ENCODE data around the gene CRMP1. TPM values are rescaled to one million over a fixed set of nuclear protein-coding genes. Genes with fewer than 3 reads are reported as not detected.

Gene CRMP1
- total RNA-seq, 3 donors from 2014 or later (not counting 1 experiment from before 2014, with no cell fraction given) = not detected

DNA sequence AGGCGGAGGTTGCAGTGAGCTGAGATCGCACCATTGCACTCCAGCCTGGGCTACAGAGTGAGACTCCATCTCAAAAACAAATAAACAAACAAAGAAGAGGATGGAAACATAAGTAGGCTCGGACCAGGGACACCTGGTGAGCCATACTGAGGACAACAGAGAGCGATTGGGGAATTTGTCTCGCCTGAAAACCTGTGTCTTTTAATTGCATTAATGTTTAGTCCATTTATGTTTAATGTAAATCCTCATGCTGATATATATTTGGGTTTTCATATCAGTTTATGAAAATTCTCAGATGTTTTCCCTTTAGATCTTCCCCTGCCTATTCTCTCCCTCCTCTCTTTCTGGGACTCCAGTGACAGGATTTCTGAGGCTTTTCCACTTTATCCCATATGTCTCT lies 97.3 kb downstream of the CRMP1 start:
- Mint-ChIP-seq H3K9me3 (no peaks in the 10 kb centered on the region), H3K4me1 (no peaks in the 10 kb centered on the region)
- intact Hi-C loops (cut with micrococcal nuclease) = no loop called here

DNA sequence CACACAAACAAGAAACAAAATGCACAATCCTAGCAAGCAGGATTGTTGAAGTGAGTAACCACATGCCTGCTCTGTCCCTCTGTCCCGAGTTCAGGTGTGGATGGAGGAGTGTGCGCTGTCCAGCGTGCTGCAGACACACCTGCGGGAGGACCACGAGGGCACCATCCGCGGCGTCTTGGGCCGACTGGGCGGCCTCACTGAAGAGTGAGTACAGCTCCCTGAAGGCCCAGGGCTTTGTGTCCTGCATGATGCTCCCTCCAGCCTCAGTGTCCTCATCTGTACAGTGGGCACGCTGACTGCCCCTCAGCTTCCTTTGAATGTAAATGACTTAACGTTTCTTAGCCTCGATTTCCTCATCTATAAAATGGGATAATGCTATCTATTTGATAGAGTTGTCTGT lies 99.4 kb downstream of the CRMP1 start:
- 97% methylated on average over 11 of the region's 13 CpGs for WGBS (ENCODE audit: insufficient coverage)
- H3K27ac Mint-ChIP-seq = no peak overlapping the region
- Histone ChIP-seq H3K4me1 (ENCODE audit: control insufficient read depth, insufficient read depth, low read length) (no peaks in the 10 kb centered on the region), H3K9me3 (ENCODE audit: control insufficient read depth, insufficient read depth, low read length) (no peaks in the 10 kb centered on the region), H3K27ac (ENCODE audit: low read length) (no peak overlapping the region), H3K4me3 (ENCODE audit: low read length) (no peak overlapping the region), H3K36me3 (ENCODE audit: control insufficient read depth, insufficient read depth, low read length) (no peaks in the 10 kb centered on the region), H3K27me3 (ENCODE audit: control insufficient read depth, insufficient read depth, low read length) (no peaks in the 10 kb centered on the region)
- no peaks in the 10 kb centered on the region for H3K36me3 Mint-ChIP-seq
- H3K4me3 Mint-ChIP-seq = no peak overlapping the region
- no peak for TF ChIP-seq CTCF (IDR thresholded peaks at IDR 0.05)
- DNase-seq (no peak), ATAC-seq (no peak)
- intact Hi-C loops (cut with micrococcal nuclease) = loop anchor here (5.0 kb wide), 1 partner anchor 1306 kb away; no protein-coding TSS in a partner anchor
- no peaks in the 10 kb centered on the region for H3K4me1 Mint-ChIP-seq
- H3K27me3 Mint-ChIP-seq (ENCODE audit: low read depth in 2 of 2) = peaks cover 0 to 2% of the 10 kb centered on the region in 2 donors
- no peaks in the 10 kb centered on the region for H3K9me3 Mint-ChIP-seq

More for the DNA sequence above, 97.3 kb downstream of the CRMP1 start:
- no peak overlapping the region for H3K27ac Mint-ChIP-seq
- H3K4me3 ChIP-seq (ENCODE audit: low read length) = no peak overlapping the region
- no peaks in the 10 kb centered on the region for H3K9me3 ChIP-seq (ENCODE audit: control insufficient read depth, insufficient read depth, low read length)
- 94% methylated on average over 5 of the region's 5 CpGs for WGBS (ENCODE audit: insufficient coverage)
- no peak for TF ChIP-seq CTCF (IDR thresholded peaks at IDR 0.05)
- H3K4me3 Mint-ChIP-seq = no peak overlapping the region
- no peak overlapping the region for H3K27ac ChIP-seq (ENCODE audit: low read length)
- H3K4me1 ChIP-seq (ENCODE audit: control insufficient read depth, insufficient read depth, low read length) = no peaks in the 10 kb centered on the region
- no peaks in the 10 kb centered on the region for H3K36me3 ChIP-seq (ENCODE audit: control insufficient read depth, insufficient read depth, low read length)
- H3K27me3 Mint-ChIP-seq (ENCODE audit: low read depth in 2 of 2) = no peaks in the 10 kb centered on the region
- DNase-seq = no peak
- no peak for ATAC-seq
- no peaks in the 10 kb centered on the region for H3K27me3 ChIP-seq (ENCODE audit: control insufficient read depth, insufficient read depth, low read length)
- no peaks in the 10 kb centered on the region for H3K36me3 Mint-ChIP-seq

- H3K27ac Mint-ChIP-seq = no peak overlapping the region
- H3K4me3 Mint-ChIP-seq = no peak overlapping the region
- Histone ChIP-seq H3K27me3 (ENCODE audit: control insufficient read depth, insufficient read depth, low read length) (no peaks in the 10 kb centered on the region), H3K36me3 (ENCODE audit: control insufficient read depth, insufficient read depth, low read length) (no peaks in the 10 kb centered on the region), H3K4me1 (ENCODE audit: control insufficient read depth, insufficient read depth, low read length) (no peaks in the 10 kb centered on the region), H3K4me3 (ENCODE audit: low read length) (no peak overlapping the region), H3K9me3 (ENCODE audit: control insufficient read depth, insufficient read depth, low read length) (no peaks in the 10 kb centered on the region), H3K27ac (ENCODE audit: low read length) (no peak overlapping the region)
- intact Hi-C loops (cut with micrococcal nuclease) = loop anchor here (5.0 kb wide), 1 partner anchor 1304 kb away; no protein-coding TSS in a partner anchor
- no peaks in the 10 kb centered on the region for H3K4me1 Mint-ChIP-seq
- H3K36me3 Mint-ChIP-seq = no peaks in the 10 kb centered on the region
- no peak for ATAC-seq
- H3K9me3 Mint-ChIP-seq = no peaks in the 10 kb centered on the region
- H3K27me3 Mint-ChIP-seq (ENCODE audit: low read depth in 2 of 2) = peaks cover 0 to 3% of the 10 kb centered on the region in 2 donors
- no peak for TF ChIP-seq CTCF (IDR thresholded peaks at IDR 0.05)
- no peak for DNase-seq
- 83% methylated on average over 3 of the region's 3 CpGs for WGBS (ENCODE audit: insufficient coverage)
Observed at GRCh38 chr4:5791654-5792053, 101.2 kb downstream of the CRMP1 start.

GRCh38 chr4:5790546-5790857 lies 102.4 kb downstream of the CRMP1 start:
- Histone ChIP-seq H3K4me1 (ENCODE audit: control insufficient read depth, insufficient read depth, low read length) (no peaks in the 10 kb centered on the region), H3K4me3 (ENCODE audit: low read length) (no peak overlapping the region), H3K36me3 (ENCODE audit: control insufficient read depth, insufficient read depth, low read length) (no peaks in the 10 kb centered on the region), H3K9me3 (ENCODE audit: control insufficient read depth, insufficient read depth, low read length) (no peaks in the 10 kb centered on the region), H3K27ac (ENCODE audit: low read length) (no peak overlapping the region), H3K27me3 (ENCODE audit: control insufficient read depth, insufficient read depth, low read length) (no peaks in the 10 kb centered on the region)
- intact Hi-C loops (cut with micrococcal nuclease) = loop anchor here (5.0 kb wide), 1 partner anchor 1303 kb away; no protein-coding TSS in a partner anchor
- WGBS (ENCODE audit: insufficient coverage) = 67% methylated on average over 1 of the region's 1 CpG
- no peaks in the 10 kb centered on the region for H3K36me3 Mint-ChIP-seq
- no peak for ATAC-seq
- no peak overlapping the region for H3K27ac Mint-ChIP-seq
- H3K4me1 Mint-ChIP-seq = no peaks in the 10 kb centered on the region
- DNase-seq = no peak
- no peaks in the 10 kb centered on the region for H3K9me3 Mint-ChIP-seq
- peaks cover 0 to 3% of the 10 kb centered on the region in 2 donors for H3K27me3 Mint-ChIP-seq (ENCODE audit: low read depth in 2 of 2)
- H3K4me3 Mint-ChIP-seq = no peak overlapping the region
- no peak for TF ChIP-seq CTCF (IDR thresholded peaks at IDR 0.05)
